Measurements from ENCODE around the gene AASS.

GRCh38 chr7:122082160-122082559 lies 61.9 kb downstream of the AASS start:
- no peak for TF ChIP-seq CTCF (IDR thresholded peaks at IDR 0.05)
- no peak for TF ChIP-seq POLR2AphosphoS5 (IDR thresholded peaks at IDR 0.05)
